Sigmoid colon (tissue), 7 donors: ENCODE measurements around the gene NELFB. TPM values are rescaled to one million over a fixed set of nuclear protein-coding genes. Genes with fewer than 3 reads are reported as not detected.

Experiments
- DNase-seq: peaks from one replicate; pipeline ENCODE4 v3.0.0-alpha.2; 2019
- H3K27ac ChIP-seq, 4 donors: fragments of 200-600 bp; sonication (generic); one replicate each; pipeline ENCODE4 v1.5.1; 2016 to 2019; ENCODE audit warnings: mild to moderate bottlenecking in 1 of 4
- H3K27me3 ChIP-seq, 3 donors: fragments of 200-600 bp; sonication (generic); one replicate each; pipeline ENCODE4 v1.5.1; 2019; ENCODE audit warnings: mild to moderate bottlenecking in 1 of 3
- H3K36me3 ChIP-seq, 4 donors: fragments of 200-600 bp; sonication (generic); one replicate each; pipeline ENCODE4 v1.5.1; 2016 to 2019
- H3K4me1 ChIP-seq, 4 donors: fragments of 200-600 bp; sonication (generic); one replicate each; pipeline ENCODE4 v1.5.1; 2017 to 2019
- H3K4me3 ChIP-seq, 4 donors: fragments of 200-600 bp; sonication (generic); one replicate each; pipeline ENCODE4 v1.5.1; 2017 to 2019; ENCODE audit warnings: mild to moderate bottlenecking in 2 of 4, moderate library complexity in 1 of 4
- H3K9me3 ChIP-seq, 4 donors: fragments of 200-600 bp in 3 of 4; sonication (generic) in 3 of 4; one replicate each; pipeline versions ENCODE4 v1.5.1 to v1.6.1; 2013 to 2019
- EP300 ChIP-seq, 4 donors: sonication (generic); formaldehyde crosslinking; IDR thresholded peaks; one replicate each; pipeline ENCODE4 v1.6.1; 2017; ENCODE audit warnings: antibody characterized with exemption in 4 of 4
- POLR2A ChIP-seq, 2 donors: fragments of 450-650 bp; IDR thresholded peaks; one replicate each; pipeline ENCODE4 v1.6.1; 2016; ENCODE audit warnings: antibody characterized with exemption in 2 of 2, mild to moderate bottlenecking in 2 of 2, moderate library complexity in 2 of 2
- POLR2AphosphoS5 ChIP-seq, 4 donors: sonication (generic); formaldehyde crosslinking; IDR thresholded peaks; one replicate each; pipeline ENCODE4 v1.6.1; 2017; ENCODE audit warnings: antibody characterized with exemption in 4 of 4
- WGBS, 2 donors: extraction: QIAGEN DNeasy Blood & Tissue Kit; methylation state at CpG; one replicate each; pipeline ENCODE4 v1.1.7; 2013; 5-methylcytosine and 5-hydroxymethylcytosine counted together
- intact Hi-C: fragments of 100-400 bp; cut with DNase I; formaldehyde crosslinking; loops from one replicate; pipeline ENCODE4 v1.15.1; 2023
- polyA plus RNA-seq, 3 donors: library from polyadenylated mRNA; stranded (reverse); fragments of 200-250 nt; gene quantifications; one replicate each; pipeline ENCODE4 v1.2.3, GENCODE V29; 2013
- total RNA-seq, 4 donors: library from RNA; depleted of rRNA; stranded (reverse); fragments of >200 nt; gene quantifications; one replicate each; pipeline ENCODE4 v1.1.0, GENCODE V29; 2016
- TF ChIP-seq, protein P1 (sequence below), 4 experiments: fragments of 450-650 bp in 3 of 4; fragments of 200-600 bp in 1 of 4; IDR thresholded peaks; one replicate each; pipeline ENCODE4 v1.5.1; 2016 to 2019; ENCODE audit warnings: antibody characterized with exemption in 4 of 4, mild to moderate bottlenecking in 3 of 4, moderate library complexity in 2 of 4
- donor health status: healthy with polysubstance abuse.
- donor health status: Bipolar disorder and iron deficiency.
- donor health status: healthy.

NELFB gene
- total and polyA plus RNA-seq, 7 donors = 24.7 to 70.5 (median 36.5) TPM

DNA sequence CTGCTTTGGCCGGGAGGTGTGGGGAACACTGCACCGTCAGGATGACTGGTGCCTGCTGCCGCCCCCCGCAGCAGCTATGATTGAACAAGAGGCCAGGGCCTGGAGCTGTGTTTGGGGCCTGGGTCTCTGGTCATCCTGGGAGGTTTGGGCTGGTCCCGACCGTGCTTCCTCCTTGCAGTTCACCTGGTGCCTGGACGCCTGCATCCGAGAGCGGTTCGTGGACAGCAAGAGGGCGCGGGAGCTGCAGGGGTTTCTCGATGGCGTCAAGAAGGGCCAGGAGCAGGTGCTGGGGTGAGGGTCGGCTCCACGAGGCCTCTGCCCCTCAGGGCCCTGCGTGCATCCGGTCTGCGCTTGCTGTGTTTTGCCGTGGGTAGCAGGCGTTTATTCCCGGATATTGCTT, 8.9 kb downstream of the NELFB start:
- Histone ChIP-seq H3K36me3 (peaks cover 9 to 56% (median 36%) of the 10 kb centered on the region in 4 donors), H3K27me3 (no peaks in the 10 kb centered on the region), H3K4me3 (no peak overlapping the region), H3K9me3 (no peaks in the 10 kb centered on the region), H3K27ac (no peak overlapping the region), H3K4me1 (peaks cover 0 to 11% (median 9%) of the 10 kb centered on the region in 4 donors)
- 95 to 96% methylated on average over 22 of the region's 22 CpGs for WGBS, 2 donors
- no peak for TF ChIP-seq POLR2A (IDR thresholded peaks at IDR 0.05)
- TF ChIP-seq, protein P1, sequence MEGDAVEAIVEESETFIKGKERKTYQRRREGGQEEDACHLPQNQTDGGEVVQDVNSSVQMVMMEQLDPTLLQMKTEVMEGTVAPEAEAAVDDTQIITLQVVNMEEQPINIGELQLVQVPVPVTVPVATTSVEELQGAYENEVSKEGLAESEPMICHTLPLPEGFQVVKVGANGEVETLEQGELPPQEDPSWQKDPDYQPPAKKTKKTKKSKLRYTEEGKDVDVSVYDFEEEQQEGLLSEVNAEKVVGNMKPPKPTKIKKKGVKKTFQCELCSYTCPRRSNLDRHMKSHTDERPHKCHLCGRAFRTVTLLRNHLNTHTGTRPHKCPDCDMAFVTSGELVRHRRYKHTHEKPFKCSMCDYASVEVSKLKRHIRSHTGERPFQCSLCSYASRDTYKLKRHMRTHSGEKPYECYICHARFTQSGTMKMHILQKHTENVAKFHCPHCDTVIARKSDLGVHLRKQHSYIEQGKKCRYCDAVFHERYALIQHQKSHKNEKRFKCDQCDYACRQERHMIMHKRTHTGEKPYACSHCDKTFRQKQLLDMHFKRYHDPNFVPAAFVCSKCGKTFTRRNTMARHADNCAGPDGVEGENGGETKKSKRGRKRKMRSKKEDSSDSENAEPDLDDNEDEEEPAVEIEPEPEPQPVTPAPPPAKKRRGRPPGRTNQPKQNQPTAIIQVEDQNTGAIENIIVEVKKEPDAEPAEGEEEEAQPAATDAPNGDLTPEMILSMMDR (IDR thresholded peaks at IDR 0.05) = no peak
- no peak for TF ChIP-seq EP300 (IDR thresholded peaks at IDR 0.05)
- TF ChIP-seq POLR2AphosphoS5 (IDR thresholded peaks at IDR 0.05) = no peak
- no peak for DNase-seq
- intact Hi-C loops = no loop called here

DNA sequence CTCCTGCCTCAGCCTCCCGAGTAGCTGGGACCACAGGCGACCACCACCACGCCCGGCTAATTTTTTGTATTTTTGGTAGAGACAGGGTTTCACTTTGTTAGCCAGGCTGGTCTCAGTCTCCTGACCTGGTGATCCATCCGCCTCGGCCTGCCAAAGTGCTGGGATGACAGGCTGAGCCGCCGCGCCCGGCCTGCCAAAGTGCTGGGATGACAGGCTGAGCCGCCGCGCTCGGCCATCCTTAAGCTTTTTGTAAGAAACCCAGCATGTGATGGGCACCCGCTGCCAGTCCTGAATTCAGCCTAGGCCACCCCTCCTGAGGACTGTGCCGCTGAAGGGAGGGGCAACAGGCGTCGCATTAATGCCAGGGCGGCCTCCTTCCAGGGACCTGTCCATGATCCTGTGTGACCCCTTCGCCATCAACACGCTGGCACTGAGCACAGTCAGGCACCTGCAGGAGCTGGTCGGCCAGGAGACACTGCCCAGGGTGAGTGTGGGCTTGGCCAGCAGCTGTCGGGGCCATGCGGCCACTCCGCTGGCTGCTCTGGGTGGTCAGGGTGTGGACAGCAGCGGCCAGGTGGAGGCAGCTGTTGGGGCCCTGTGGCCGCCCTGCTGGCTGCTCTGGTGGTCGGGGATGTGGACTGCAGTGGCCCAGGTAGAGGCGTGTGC, 10.5 kb downstream of the NELFB start:
- no peaks in the 10 kb centered on the region for H3K27me3 ChIP-seq
- WGBS, 2 donors = 94 to 96% methylated on average over 29 of the region's 29 CpGs
- H3K27ac ChIP-seq = no peak overlapping the region
- peaks cover 9 to 55% (median 35%) of the 10 kb centered on the region in 4 donors for H3K36me3 ChIP-seq
- intact Hi-C loops = no loop called here
- no peak overlapping the region for H3K4me3 ChIP-seq
- H3K9me3 ChIP-seq = no peaks in the 10 kb centered on the region
- no peak for DNase-seq
- peaks cover 0 to 17% (median 16%) of the 10 kb centered on the region in 4 donors for H3K4me1 ChIP-seq
- TF ChIP-seq POLR2AphosphoS5 (IDR thresholded peaks at IDR 0.05) (no peak), EP300 (IDR thresholded peaks at IDR 0.05) (no peak), POLR2A (IDR thresholded peaks at IDR 0.05) (no peak)
- TF ChIP-seq, protein P1 (IDR thresholded peaks at IDR 0.05) = no peak

DNA sequence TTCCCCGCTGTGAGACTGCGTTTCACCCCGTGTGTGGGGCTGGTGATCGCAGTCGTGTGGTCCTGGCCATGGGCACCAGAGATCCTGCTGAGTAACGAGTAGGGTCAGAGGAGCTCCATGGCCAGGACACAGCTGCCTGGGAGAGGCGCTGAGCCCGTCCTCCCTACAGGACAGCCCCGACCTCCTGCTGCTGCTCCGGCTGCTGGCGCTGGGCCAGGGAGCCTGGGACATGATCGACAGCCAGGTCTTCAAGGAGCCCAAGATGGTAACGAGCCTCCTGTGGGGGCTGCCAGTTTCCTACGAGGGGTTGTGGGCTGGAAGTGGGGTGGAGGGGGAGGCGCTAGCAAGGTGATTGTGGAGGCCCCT, 11.0 kb downstream of the NELFB start:
- H3K36me3 ChIP-seq = peaks cover 14 to 60% (median 37%) of the 10 kb centered on the region in 4 donors
- H3K4me1 ChIP-seq = peaks cover 0 to 17% (median 16%) of the 10 kb centered on the region in 4 donors
- intact Hi-C loops = no loop called here
- WGBS, 2 donors = 93 to 94% methylated on average over 15 of the region's 15 CpGs
- no peak overlapping the region for H3K27ac ChIP-seq
- no peaks in the 10 kb centered on the region for H3K9me3 ChIP-seq
- no peak overlapping the region for H3K4me3 ChIP-seq
- no peak for DNase-seq
- H3K27me3 ChIP-seq = no peaks in the 10 kb centered on the region
- TF ChIP-seq POLR2A (IDR thresholded peaks at IDR 0.05) (no peak), EP300 (IDR thresholded peaks at IDR 0.05) (no peak), POLR2AphosphoS5 (IDR thresholded peaks at IDR 0.05) (no peak)
- TF ChIP-seq, protein P1 (IDR thresholded peaks at IDR 0.05) = no peak

DNA sequence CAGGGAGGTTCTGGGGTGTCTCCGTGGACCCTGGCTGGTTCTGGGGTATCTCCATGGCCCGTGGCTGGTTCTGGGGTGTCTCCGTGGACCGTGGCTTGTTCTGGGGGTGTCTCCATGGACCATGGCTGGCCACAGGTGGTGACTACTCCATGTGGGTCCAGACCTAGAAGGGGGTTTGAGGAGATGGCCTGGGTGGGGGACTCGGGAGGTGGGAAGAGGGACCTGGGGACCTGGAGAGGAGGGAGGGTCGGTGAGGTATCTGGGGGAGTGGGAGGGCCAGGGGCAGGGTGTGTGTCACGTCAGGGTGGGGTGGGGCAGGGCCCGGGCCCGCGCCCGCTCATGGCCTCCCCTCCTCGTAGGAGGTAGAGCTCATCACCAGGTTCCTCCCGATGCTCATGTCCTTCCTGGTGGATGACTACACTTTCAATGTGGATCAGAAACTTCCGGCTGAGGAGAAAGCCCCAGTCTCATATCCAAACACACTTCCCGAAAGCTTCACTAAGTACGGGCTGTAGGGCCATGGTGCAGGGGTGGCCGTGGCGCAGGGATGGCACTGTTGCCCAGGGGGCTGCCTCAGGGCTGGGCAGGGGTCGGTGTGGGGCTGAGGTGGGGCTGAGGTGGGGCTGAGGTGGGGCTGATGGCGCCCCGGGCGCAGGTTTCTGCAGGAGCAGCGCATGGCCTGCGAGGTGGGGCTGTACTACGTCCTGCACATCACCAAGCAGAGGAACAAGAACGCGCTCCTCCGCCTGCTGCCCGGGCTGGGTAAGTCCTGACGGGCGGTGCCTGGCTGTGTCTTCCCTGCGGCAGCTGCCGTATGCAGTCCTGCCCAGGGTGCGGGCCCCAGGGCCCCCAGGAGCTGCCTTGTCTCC, 11.7 kb downstream of the NELFB start:
- TF ChIP-seq, protein P1 (IDR thresholded peaks at IDR 0.05) = no peak
- TF ChIP-seq POLR2AphosphoS5 (IDR thresholded peaks at IDR 0.05) (no peak), EP300 (IDR thresholded peaks at IDR 0.05) (no peak)

More for the DNA sequence above, 11.7 kb downstream of the NELFB start:
- no peak overlapping the region for H3K27ac ChIP-seq
- H3K4me1 ChIP-seq = peaks cover 0 to 17% (median 16%) of the 10 kb centered on the region in 4 donors
- no peak overlapping the region for H3K4me3 ChIP-seq
- no peaks in the 10 kb centered on the region for H3K9me3 ChIP-seq
- intact Hi-C loops = no loop called here
- DNase-seq = no peak
- WGBS, 2 donors = 91% methylated on average over 34 of the region's 34 CpGs
- peaks cover 19 to 66% (median 39%) of the 10 kb centered on the region in 4 donors for H3K36me3 ChIP-seq
- H3K27me3 ChIP-seq = no peaks in the 10 kb centered on the region
